GM20431 (cell line): ENCODE data around the gene HLA-DQA1.
"Not testable (repeated sequence)": the region's sequence is repeated elsewhere in the genome, so short reads cannot be mapped to it uniquely, and the experiment has no call there.

Experiments
- in situ Hi-C: fragments of 300-500 bp; cut with MseI, MboI; formaldehyde crosslinking; loops from one replicate; pipeline ENCODE4 v1.15.0; 2020; ENCODE audit warnings: low sequenced_read_pairs; ENCODE audit not compliant: unreplicated experiment

Gene HLA-DQA1

GRCh38 chr6:32655203-32655710 lies 18.1 kb downstream of the HLA-DQA1 start:
- in situ Hi-C loops = no loop called here

GRCh38 chr6:32657329-32657728 lies 20.1 kb downstream of the HLA-DQA1 start:
- in situ Hi-C loops = not testable (repeated sequence)

DNA sequence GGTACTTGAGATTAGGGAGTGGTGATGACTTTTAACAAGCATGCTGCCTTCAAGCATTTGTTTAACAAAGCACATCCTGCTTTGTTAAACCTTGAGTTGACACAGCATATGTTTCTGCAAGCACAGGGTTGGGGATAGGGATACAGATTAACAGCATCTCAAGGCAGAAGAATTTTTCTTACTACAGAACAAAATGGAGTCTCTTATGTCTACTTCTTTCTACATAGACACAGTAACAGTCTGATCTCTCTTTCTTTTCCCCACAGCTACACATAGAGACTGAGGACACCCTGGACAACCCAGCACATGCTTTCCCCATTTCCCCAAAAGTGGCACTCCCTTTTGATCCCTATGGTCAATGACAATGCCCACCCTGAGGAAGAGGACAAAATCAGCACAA lies 20.6 kb downstream of the HLA-DQA1 start:
- in situ Hi-C loops = not testable (repeated sequence)

DNA sequence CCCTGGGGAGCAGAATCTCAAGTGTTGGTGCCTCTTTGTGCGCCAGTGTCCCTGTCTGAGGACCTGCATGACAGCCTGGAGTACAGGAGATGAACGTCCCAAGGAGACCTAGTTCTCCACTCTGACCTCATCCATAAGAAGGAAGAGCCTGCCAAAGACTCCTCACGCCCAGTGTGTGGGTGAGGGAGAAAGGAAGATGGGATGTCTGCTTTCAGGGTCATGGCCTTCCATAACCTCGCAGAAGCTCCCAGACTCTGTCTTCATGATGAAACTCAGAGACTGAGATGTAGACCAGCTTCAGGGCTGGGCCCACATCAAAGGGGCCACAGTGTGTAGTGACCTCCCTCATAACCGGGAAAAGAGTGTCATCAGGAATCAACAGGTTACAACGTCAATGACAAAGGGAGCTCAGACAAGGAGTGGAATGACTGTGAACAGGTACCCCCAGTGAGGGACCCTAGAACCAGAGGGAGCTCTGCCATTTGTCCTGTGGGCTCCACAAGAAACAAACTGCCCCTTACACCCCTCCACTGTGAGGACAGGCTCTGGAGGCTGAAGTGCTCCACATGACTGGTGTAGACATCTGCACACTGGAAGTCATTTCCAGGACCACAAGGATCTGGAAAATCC lies 21.2 kb downstream of the HLA-DQA1 start:
- in situ Hi-C loops = no loop called here

DNA sequence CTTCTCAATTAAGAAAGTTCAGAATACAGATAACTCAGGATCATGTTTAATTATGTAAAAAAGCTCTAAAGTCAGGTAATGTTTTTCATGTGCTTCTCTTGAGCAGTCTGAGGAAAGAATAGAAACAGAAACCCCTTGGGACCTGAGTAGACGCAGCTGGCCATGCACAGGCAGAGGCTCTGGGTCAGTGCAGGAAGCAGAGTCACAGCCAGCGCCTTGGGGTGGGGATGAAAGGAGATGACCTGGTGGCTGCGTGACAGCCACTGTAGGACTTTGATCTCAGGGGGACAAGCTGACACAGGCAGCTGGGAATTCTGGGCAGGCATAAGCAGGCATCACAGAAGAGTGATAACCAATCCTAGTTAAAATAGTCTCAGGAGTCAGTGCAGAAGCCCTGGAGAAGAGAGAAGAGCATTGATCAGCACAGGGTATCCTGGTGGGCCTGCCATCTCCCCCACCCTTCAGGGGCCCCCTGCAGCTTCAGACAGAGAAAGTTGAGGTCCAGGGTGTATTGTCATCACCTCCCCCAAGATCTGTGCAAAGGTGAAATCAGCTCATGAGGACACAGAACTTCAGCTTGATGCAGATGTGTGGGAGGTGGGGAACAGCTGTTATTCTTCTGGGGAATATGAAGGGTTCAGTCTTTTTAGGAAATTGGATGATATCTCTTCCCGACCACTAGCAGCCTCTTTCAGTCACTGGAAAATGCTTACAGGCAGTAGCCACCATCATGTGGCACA lies 22.8 kb downstream of the HLA-DQA1 start:
- in situ Hi-C loops = no loop called here

DNA sequence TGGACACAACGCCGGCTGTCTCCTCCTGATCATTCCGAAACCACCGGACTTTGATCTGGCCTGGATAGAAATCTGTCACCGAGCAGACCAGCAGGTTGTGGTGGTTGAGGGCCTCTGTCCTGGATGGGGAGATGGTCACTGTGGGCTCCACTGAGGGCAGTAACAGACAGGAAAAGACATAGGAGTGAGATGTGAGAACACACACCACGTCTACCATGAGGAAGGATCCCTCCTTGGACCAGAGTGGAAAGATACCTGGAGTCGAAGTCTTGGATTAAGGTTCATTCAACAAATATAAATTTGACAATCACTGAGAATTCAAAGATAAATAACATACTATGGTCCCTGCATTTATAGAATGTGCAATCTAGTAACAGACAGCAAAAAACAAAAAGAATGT lies 24.9 kb downstream of the HLA-DQA1 start:
- in situ Hi-C loops = no loop called here

- in situ Hi-C loops = no loop called here
These were observed 25.6 kb downstream of the HLA-DQA1 start for GRCh38 chr6:32662836-32663235.

DNA sequence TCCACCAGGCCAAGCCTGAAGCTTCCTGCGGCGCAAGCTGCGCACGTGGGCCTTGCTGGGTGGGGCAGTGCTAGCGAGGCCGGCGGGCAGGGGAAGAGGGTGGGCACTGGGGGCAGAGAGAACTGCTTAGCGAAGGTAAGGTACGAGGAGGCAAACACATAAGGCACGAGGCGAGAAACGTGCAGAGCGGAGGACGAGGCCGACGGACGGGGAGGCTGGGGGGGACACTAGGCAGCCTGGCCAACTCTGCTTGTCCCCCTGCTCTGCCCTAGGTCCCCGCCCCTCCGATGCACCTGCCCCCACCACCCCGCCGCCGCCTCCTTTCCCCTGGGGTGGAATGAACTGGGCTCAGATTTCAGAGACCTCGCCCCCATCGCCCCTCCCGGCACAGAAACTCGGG lies 27.1 kb downstream of the HLA-DQA1 start:
- in situ Hi-C loops = no loop called here

- in situ Hi-C loops = no loop called here
These were observed 27.7 kb downstream of the HLA-DQA1 start for GRCh38 chr6:32664827-32665362.

- in situ Hi-C loops = no loop called here
These were observed 28.5 kb downstream of the HLA-DQA1 start for GRCh38 chr6:32665661-32666060.

DNA sequence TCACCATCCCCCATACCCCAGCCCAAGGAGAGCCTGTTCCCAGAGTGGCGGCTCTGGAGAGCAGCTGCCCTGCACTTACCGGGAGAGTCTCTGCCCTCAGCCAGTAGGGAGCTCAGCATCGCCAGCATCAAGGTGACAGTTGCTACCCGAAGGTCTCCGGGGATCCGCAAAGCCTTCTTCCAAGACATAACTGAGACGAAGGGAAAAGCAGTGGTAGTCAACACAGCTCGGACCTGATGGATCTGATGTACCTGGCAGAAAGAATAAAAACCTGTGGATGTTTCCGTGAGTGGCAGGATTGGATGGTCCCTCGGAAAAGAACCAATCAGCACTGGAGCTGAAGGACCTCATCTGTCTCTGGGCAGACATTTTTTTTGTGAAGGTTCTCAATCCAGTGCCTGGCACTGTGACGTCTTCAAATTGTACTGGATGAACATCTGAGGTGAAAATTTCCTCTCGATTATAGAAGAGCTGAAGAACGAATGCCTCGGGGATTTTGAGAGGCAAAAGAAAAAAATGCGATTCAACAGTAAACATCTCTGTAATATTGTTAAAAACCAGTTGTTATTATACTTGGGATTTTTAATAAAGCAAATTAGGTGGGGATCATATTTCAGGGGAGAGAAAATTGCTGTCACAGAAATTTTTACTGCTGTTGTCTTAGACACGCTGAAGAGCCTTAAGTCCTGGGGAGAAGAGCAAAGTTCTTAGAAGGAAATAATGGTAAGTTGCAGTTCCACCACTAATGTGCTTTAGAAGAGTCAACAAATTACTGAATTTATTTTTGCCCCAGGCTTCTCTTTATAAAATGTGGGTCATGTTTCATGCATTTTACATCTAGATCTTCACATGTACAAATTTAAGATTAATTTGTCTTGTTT lies 29.5 kb downstream of the HLA-DQA1 start, which contains the start of gene HLA-DQB1:
Gene HLA-DQB1 (minus strand): TSS at position 238 of the 881 bp plus-strand sequence. CDS start 50 bp downstream, at position 188.
- in situ Hi-C loops = no loop called here

- in situ Hi-C loops = no loop called here
These were observed 31.1 kb downstream of the HLA-DQA1 start for GRCh38 chr6:32668226-32668747.

DNA sequence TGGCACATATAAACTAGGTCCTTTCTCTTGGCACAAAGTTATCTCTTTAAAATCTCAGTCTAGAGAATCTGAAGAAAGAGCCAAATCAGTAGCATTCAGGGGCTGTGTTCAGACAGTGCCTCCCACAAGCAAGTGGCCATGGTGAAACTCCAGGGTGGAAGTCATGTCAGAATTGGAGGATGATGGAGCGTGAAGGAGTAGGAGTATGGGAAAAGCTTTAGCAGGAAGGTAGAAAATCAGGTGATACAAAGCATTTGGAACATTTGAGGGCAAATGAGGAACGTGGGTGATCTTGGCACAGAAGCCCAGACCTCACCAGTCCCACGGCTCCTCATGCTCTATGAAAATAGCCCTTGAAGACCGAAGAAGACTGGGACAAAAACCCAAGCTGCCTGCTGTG lies 32.0 kb downstream of the HLA-DQA1 start:
- in situ Hi-C loops = no loop called here

- in situ Hi-C loops = no loop called here
These were observed 32.7 kb downstream of the HLA-DQA1 start for GRCh38 chr6:32669893-32670292.

DNA sequence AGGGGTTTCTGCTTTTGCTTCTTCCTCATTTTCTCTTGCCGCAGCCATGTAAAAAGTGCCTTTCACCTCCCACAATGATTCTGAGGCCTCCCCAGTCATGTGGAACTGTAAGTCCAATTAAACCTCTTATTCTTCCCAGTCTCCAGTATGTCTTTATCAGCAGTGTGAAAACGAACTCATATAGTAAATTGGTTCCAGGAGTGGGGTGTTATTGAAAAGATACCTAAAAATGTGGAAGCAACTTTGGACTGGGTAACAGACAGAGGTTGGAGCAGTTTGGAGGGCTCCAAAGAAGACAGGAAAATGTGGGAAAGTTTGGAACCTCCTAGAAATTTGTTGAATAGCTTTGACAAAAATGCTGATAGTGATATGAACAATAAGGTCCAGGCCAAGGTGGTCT lies 34.7 kb downstream of the HLA-DQA1 start:
- in situ Hi-C loops = not testable (repeated sequence)

DNA sequence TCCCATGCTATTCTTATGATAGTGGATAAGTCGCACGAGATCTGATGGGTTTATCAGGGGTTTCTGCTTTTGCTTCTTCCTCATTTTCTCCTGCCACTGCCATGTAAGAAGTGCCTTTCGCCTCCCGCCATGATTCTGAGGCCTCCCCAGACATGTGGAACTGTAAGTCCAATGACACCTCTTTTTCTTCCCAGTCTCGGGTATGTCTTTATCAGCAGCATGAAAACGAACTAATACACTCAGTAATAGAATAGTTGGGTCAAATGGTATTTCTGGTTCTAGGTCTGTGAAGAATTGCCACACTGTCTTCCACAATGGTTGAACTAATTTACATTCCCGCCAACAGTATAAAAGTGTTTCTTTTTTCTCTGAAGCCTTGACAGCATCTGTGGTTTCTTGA lies 36.9 kb downstream of the HLA-DQA1 start:
- in situ Hi-C loops = not testable (repeated sequence)

GRCh38 chr6:32679492-32679891 lies 42.3 kb downstream of the HLA-DQA1 start:
- in situ Hi-C loops = no loop called here

- in situ Hi-C loops = no loop called here
These were observed 42.8 kb downstream of the HLA-DQA1 start for GRCh38 chr6:32680055-32680454.

DNA sequence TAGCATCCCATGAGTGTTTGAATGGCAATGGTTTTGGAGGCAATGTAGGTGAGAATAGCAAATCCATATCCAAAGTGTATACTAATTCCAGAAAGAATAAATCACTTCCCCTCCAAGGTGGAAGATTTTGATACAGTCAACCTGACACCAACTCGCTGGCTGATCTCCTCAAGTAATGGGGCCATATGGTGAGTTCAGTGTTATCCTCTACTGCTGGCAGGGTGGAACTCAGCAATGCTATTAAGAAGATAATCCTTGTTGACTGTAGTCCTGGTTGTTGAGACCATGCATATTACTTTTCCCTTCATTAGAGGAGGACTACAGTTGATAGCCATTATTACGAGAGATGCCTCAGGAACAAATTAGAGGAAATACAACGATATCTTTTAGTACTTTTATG lies 47.0 kb downstream of the HLA-DQA1 start:
- in situ Hi-C loops = no loop called here

- in situ Hi-C loops = no loop called here
These were observed 48.4 kb downstream of the HLA-DQA1 start for GRCh38 chr6:32685603-32686002.
